GM18873 (cell line): ENCODE data around the gene TNRC6A.

Experiments used
- ATAC-seq: cut with Tn5 transposase; IDR thresholded peaks from one replicate; pipeline ENCODE4 v1.9.1; 2021; ENCODE audit warnings: mild to moderate bottlenecking, moderate library complexity, moderate number of reproducible peaks; ENCODE audit not compliant: unreplicated experiment, low FRiP score

Gene TNRC6A

GRCh38 chr16:24861461-24861860 is 132.0 kb downstream of the TNRC6A start:
- ATAC-seq, result no peak

DNA sequence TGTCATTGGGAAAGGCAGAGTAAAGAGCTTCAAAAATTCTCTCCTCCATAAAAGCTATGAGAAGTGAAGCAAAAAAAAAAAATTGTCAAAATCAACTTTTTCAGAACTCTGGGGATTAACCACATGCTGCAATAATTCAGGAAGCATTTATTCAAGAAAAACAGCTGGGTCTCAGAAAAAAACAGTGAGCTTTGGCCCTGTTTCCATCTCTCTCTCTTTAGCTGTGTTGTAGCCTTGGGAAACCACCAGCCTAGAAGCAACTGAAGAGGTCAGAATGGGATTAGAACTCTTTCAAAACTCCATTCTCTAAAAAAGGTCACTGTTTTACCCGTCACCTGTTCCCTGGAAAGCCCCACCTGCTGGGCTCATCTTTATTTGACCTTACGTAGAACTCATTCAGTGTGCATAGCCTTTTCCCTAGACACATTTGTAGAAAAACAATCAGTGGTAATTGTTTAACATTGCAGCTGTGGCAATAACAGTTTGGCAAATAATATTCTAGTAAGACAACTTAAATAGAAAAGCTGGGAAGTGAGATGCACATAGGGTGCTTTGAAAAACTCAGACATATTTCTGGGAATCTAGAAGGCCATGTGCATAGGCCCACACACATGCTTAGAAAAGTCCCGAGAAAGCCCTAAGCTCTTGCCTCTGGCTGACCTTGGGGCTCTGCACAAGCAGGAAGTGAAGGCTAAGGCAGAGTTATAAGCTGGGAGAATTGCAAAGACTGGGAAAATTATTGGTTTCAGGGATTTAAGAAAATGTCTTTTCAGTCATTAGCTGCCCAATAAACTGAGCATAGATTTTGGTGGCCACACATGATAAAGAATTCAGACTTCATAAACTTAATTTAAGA is 134.4 kb downstream of the TNRC6A start:
- ATAC-seq, result no peak

- no peak for ATAC-seq
Observed at GRCh38 chr16:24869033-24869432, 139.6 kb downstream of the TNRC6A start.

DNA sequence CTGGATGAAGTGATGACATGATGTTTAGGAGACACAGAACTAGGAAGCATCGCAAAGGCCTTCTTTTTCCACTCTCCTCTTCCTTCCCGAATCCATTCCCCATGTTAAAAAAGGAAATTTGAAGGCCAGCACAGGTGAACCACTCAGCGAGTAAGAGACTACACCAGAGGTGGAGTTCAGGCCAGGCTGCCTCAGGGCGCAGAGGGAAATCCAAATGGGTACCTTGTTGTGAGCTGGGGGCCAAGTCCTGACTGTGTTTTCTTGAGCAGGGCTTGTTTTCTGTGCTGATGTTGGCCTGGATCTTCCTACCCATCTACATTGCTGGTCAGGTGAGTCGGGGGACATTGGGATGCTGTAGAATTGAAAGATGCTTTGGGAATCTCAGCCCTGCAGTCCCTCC is 142.4 kb downstream of the TNRC6A start:
- no peak for ATAC-seq

DNA sequence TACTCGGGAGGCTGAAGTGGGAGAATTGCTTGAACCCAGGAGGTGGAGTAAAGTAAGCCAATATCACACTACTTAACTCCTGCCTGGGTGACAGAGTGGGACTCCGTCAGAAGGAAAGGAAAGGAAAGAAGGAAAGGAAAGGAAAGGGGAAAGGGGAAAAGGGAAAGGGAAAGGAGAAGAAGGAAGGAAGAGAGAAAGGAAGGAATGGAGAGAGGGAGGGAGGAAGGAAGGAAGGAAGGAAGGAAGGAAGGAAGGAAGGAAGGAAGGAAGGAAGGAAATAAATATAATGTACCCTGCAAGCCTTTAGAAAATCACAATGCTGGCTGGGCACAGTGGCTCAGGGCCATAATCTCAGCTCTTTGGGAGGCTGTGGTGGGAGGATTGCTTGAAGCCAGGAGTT is 143.6 kb downstream of the TNRC6A start:
- no peak for ATAC-seq

DNA sequence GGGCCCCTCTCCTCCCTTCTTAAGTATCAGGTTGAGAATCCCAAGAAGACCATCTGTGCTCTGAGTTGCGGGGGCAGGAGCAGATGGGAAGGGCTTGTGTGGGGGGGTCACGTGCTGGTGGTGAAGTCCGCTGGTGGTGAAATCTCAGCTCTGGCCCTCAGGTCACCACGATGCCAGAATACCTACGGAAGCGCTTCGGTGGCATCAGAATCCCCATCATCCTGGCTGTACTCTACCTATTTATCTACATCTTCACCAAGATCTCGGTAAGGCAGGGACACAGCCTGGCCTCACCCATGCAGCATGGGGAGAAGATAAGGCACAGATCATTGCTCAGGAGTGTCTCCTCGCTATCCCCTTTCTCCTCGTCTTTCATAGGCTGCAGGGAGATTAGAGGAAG is 146.0 kb downstream of the TNRC6A start:
- no peak for ATAC-seq
